Measurements from ENCODE around the gene CSMD2.

DNA sequence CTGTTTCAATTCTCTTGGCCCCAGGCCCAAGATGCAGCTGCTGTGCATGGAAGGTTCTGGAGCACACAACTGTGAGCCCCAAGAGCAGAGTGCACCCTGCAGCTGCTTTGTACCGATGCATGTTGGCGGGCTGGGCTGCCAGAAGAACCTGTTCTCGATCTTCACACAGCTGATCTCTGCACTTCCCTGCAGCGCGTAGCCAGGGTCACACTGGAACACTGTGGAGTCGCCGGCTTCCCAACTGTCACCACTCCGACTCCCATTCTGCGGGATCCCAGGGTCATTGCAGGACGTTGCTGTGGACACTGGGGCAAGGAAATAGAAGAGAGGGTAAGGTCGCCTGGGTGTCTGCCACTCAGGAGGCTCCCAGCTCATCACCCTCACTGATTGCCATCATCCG lies 507.2 kb downstream of the CSMD2 start:
- TF ChIP-seq, protein P1, sequence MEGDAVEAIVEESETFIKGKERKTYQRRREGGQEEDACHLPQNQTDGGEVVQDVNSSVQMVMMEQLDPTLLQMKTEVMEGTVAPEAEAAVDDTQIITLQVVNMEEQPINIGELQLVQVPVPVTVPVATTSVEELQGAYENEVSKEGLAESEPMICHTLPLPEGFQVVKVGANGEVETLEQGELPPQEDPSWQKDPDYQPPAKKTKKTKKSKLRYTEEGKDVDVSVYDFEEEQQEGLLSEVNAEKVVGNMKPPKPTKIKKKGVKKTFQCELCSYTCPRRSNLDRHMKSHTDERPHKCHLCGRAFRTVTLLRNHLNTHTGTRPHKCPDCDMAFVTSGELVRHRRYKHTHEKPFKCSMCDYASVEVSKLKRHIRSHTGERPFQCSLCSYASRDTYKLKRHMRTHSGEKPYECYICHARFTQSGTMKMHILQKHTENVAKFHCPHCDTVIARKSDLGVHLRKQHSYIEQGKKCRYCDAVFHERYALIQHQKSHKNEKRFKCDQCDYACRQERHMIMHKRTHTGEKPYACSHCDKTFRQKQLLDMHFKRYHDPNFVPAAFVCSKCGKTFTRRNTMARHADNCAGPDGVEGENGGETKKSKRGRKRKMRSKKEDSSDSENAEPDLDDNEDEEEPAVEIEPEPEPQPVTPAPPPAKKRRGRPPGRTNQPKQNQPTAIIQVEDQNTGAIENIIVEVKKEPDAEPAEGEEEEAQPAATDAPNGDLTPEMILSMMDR (conservative IDR thresholded peaks at IDR 0.05): no peak
- TF ChIP-seq EZH2 (IDR thresholded peaks at IDR 0.05; ENCODE audit: low read depth): no peak

Data from PC-9 (cell line).